NCI-H2196 treated with DMSO at 0.1 percent for 48 hours (cell line): ENCODE measurements around the gene RETSAT.
"Not testable (repeated sequence)": the region's sequence is repeated elsewhere in the genome, so short reads cannot be mapped to it uniquely, and the experiment has no call there.

Experiments
- DNase-seq: peaks from one replicate; lab custom pipeline; 2025; ENCODE audit not compliant: unreplicated experiment; lab: John Stamatoyannopoulos, UW

Gene RETSAT

GRCh38 chr2:85380048-85380447 lies 25.7 kb upstream of the RETSAT start:
- DNase-seq: no peak

GRCh38 chr2:85378257-85378656 lies 23.9 kb upstream of the RETSAT start:
- DNase-seq: no peak

- DNase-seq: no peak
Measured at GRCh38 chr2:85377083-85377482, 22.8 kb upstream of the RETSAT start.

GRCh38 chr2:85376291-85377065 lies 22.1 kb upstream of the RETSAT start:
- no peak for DNase-seq

GRCh38 chr2:85371045-85371444 lies 16.7 kb upstream of the RETSAT start:
- DNase-seq: no peak

GRCh38 chr2:85369500-85369899 lies 15.2 kb upstream of the RETSAT start:
- DNase-seq: no peak

GRCh38 chr2:85368921-85369320 lies 14.6 kb upstream of the RETSAT start:
- no peak for DNase-seq

- DNase-seq: no peak
Measured at GRCh38 chr2:85367180-85367579, 12.9 kb upstream of the RETSAT start.

GRCh38 chr2:85362653-85363387 lies 8.5 kb upstream of the RETSAT start:
- DNase-seq: not testable (repeated sequence)

- no peak for DNase-seq
Measured at GRCh38 chr2:85357736-85358135, 3.4 kb upstream of the RETSAT start.

GRCh38 chr2:85356186-85356585 lies 1.9 kb upstream of the RETSAT start:
- DNase-seq: no peak

GRCh38 chr2:85355521-85355920 lies 1.2 kb upstream of the RETSAT start:
- no peak for DNase-seq

GRCh38 chr2:85355073-85355410 lies 714 bp upstream of the RETSAT start:
- DNase-seq: no peak

GRCh38 chr2:85353876-85354285 lies 447 bp downstream of the RETSAT start:
- DNase-seq: no peak

GRCh38 chr2:85347599-85347998 lies 6.7 kb downstream of the RETSAT start:
- no peak for DNase-seq

GRCh38 chr2:85344356-85344954 lies 9.9 kb downstream of the RETSAT start:
- DNase-seq: no peak

GRCh38 chr2:85343207-85343895 lies 11.0 kb downstream of the RETSAT start:
- not testable (repeated sequence) for DNase-seq

- DNase-seq: no peak
Measured at GRCh38 chr2:85342156-85342555, 12.2 kb downstream of the RETSAT start.

- no peak for DNase-seq
Measured at GRCh38 chr2:85341269-85342029, 12.9 kb downstream of the RETSAT start.

- no peak for DNase-seq
Measured at GRCh38 chr2:85340034-85340892, 14.1 kb downstream of the RETSAT start.
